NCI-H187 treated with DMSO at 0.1 percent for 48 hours (cell line): Measurements from ENCODE around the gene TMEM273.
"Not testable (repeated sequence)": the region's sequence is repeated elsewhere in the genome, so short reads cannot be mapped to it uniquely, and the experiment has no call there.

Experiments
- DNase-seq: peaks from one replicate; lab custom pipeline; 2025; lab: John Stamatoyannopoulos, UW

Gene TMEM273

DNA sequence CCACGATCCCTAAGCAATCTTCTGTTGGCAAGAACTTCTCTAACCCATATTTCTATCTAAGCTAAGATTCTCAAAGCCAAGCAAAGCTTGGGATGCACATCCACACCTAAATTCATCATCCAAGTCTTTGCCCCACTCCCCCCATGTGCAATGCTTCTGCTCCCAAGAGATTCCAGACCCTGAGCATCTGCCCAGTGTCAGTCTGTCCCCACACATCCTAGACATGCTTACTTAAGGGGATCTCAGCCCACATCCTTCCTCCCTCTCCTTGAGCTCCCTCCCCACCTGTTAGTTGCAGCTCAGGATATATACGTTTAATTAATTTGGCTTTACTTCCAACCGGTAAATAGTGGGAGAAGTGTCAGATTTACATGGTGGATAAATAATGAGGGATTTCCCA is 17.0 kb upstream of the TMEM273 start:
- DNase-seq = no peak

DNA sequence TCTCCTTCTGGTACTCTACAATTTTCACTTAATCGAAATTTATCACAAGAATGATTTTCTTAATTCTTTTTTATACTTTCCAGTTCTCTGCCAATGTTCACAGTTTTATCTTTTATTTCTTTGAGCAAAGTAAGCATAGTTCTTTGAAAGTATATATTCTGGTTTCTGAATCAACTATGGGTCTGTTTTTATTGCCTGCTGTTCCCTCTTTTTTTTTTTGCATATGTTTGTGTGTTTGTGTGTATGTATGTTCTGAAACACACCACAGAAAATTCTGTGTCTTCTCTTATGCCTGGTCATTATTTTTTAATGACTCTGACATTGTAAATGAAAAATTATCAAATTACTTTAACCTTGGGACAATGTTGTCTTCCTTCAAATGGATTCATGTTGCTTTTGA is 15.9 kb upstream of the TMEM273 start:
- DNase-seq = no peak

- DNase-seq = no peak
These were observed 14.1 kb upstream of the TMEM273 start for GRCh38 chr10:49202266-49202665.

GRCh38 chr10:49200854-49201253 is 12.7 kb upstream of the TMEM273 start:
- DNase-seq = no peak

- no peak for DNase-seq
These were observed 9.0 kb upstream of the TMEM273 start for GRCh38 chr10:49197171-49197570.

GRCh38 chr10:49195864-49196263 is 7.7 kb upstream of the TMEM273 start:
- not testable (repeated sequence) for DNase-seq

DNA sequence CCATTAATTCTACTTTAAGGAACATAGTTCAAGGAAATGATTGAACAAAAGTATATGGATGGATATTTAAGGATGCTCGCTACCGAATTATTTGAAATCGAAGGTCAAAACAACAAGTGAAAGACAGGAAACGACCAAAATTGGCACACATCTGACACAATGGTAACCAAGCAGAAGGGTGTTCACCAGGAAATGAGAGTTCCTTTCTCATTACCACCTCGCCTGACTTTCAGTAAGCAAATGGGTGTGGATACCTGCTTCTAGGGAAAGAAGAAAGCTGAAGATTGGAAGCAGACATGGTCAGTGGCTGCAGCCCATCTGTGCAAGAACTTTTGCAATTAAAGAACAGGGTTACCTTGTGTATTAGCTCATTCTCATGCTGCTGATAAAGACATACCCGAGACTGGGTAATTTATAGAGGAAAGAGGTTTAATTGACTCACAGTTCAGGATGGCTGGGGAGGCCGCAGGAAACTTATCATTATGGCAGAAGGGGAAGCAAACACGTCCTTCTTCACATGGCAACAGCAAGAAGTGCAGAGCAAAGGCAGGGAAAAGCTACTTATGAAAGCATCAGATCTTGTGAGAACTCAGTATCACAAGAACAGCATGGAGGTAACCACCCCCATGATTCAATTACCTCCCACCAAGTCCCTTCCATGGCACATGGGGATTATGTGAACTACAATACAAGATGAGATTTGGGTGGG is 6.2 kb upstream of the TMEM273 start:
- DNase-seq = no peak

DNA sequence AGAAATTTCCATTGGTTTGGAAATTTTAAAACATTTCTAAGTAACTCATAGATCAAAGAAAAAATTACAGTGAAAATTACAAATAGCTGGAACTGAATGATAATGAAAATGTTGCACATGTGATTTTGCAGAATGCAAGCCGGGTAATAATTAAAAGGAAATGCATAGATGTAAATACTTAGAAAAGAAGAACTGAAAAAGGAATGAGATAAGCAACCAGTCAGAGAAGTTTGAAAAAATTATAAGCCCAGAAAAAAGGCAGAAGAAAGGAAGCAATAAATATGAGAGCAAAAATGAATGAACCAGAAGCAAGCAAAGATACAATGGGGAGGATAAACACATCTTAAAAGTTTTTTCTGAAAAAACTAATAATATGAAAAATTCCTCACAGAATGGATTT is 3.2 kb upstream of the TMEM273 start:
- no peak for DNase-seq

DNA sequence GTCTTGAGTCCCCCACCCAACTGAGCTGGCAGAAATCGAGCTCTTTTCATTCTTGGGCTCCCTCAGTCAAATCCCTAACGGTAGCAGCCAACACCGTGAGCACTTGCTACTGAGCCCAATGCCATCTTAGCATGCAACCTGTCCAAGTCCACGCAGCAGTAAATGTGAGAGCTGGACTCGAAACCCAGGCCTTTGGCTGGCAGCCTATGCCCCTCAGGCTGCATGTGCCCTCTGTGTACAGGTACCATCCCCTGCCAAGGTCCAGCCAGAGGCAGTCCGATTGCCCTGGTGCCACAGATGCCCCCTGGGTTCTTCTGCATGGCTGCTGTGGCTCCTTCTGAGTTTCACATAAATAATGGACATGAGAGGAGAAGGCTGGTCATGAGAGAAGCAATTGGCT is 1.2 kb upstream of the TMEM273 start:
- DNase-seq = no peak

GRCh38 chr10:49187044-49187484 is 1.1 kb downstream of the TMEM273 start:
- no peak for DNase-seq

- DNase-seq = no peak
These were observed 1.6 kb downstream of the TMEM273 start for GRCh38 chr10:49186613-49187012.

GRCh38 chr10:49185213-49185612 is 3.0 kb downstream of the TMEM273 start:
- DNase-seq = no peak

DNA sequence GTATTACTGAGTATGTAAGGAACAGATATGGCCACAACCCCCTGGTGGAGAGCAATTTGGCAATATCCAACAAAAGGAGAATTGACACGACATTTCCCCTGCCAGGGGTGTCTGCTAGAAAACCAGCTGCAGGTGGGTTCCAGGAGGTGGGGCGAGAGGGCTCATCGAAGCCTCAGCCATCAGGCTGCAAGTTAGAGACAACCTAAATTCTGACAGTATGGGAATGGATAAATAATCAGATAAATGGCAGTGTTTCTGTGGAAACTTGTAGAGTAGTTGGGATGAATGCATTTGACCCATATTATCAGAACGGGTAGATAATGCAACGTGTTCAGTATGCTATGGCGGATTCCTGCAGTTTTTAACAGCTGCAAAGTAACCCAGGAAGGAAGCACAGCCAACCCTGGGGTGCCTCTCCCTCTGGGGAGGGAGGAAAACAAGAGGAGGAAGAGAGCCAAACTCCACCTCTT is 3.5 kb downstream of the TMEM273 start:
- DNase-seq = no peak

DNA sequence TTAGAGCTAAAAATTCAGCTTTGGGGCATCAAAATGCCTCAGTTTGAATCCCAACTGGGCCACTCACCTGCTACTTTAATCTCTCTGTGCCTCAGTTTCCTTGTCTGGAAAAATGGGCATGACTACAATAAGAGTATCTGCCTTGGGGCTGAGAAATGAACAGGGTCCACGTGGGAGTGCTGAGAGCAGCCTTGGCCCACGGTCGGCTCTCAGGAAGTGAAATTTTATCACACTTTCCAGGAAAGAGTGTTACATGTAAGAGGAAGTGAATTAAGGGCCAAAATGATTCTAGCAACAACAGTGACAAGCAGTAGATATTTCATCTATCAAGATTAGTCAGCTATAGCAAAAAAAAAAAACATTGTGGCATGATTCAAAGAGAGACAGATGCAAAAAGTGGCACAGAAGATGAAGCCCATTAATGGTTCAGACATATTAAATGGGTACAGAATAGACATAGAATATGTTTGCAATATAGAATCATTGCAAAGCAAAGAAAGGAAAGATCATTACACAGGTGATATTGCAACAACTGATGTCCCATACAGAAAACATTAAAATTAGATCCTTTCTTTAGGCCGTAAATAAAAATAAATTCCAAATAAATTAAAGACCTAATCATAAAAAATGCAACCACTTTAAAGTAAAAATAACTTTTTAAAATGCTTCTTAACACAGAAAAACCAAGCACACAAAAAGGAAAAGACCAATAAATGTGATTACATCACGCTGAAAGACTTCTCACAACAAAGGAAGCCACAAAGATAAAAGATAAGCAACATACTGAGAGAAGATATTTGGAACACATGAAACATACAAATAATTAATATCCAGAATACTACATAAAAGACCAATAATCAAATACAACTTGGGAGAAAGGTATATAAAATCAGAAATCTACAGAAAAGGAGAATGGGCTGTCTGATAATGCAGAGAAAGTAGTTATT is 4.3 kb downstream of the TMEM273 start:
- DNase-seq = no peak

GRCh38 chr10:49182776-49183175 is 5.4 kb downstream of the TMEM273 start:
- DNase-seq = no peak

DNA sequence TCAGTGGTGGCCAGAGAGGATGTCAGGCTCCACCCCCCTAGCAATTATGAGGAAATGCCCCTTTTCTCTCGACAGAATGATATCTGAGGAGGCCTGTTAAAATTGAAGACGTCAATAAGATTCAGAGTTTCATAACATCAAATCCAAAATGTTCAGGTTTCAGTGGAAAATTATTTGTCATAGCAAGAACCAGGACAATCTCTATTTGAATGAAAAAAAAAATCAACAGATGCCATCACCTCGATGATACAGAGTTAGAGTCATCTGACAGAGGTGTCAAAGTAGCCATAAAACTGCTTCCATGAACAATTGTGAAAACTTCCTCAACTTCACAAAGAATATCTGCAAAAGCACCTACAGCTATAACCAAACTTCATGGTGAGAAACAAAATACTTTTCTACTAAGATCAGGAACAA is 7.7 kb downstream of the TMEM273 start:
- no peak for DNase-seq

DNA sequence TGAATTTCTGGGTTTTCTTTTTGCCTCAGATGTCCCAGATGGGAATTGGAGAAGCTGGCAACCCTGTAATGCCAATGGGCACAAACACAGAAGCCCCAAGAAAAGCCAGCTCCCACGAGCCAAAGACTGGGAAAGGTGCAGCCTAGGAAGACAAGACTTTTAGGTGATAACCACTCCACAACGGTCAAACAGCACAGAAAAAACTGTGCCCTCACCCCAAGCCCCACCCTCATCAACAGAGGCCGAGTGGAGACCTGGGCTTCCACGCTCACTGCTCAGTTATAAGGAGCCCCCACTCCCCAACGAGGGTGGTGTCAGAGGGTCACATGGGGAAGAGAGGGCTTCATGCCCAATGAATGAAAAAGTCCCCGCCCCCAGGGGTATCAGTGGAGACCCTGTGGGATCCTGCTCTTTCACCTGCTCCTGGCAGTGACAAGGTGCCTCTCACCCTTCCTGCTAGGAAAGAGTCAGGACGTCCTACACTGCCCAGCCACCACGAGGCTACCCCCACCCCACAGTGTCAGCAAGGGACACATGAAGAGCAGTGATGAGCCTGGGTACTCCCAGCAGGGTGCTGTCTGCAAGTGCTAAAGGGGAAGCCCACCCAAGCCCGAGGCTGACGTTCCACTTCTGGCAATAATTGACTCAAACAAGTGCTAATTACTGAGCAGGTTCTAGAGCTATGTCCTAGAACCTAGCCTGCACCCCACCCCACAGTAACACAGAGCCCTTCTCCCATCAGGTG is 8.3 kb downstream of the TMEM273 start:
- DNase-seq = no peak

DNA sequence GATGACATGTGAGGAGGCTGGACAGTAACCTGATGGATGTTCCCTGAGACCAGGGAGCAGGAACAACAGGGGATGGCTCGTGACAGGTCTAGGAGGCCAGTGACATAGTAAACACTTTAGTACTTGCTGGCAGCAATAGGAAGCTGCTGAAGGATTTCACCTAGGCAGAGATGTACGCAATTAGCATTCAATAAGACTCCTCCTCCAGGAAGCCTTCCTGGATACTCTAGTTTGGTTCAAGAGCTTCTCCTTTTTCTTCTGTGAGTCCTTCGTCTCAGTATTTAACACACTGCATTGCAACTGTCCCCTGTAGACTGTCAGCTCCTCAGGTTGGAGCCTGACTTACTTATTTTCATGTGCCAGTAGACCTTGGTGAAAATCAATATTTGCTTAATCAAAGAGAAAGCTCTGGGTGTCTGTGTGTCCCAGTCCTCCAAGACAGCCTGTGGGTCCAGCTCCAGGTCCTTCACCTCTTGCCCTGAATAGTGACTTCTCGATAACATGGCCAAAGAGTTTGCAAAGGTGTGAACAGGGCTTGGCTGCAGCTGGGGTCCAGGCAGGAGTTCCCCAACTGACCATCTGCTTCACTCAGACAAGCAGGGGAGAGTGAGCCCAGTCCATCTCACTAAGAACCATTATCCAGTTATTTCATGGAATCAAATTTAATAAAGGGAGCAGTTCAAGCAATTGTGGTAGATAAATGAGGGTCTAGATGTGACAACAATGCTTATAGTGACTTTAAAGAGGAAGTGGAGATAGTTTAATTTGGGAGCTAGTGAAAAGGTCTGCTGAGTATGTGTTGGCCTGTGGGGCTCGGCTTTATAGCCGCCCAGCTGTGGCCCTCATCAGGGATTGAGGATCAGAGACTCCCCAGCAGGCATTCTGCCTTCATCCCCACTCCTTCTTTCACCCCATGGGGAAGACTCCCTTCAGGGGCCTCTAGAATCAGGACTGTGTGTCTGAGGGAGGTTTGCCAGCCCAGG is 9.4 kb downstream of the TMEM273 start:
- DNase-seq = no peak

- no peak for DNase-seq
These were observed 10.5 kb downstream of the TMEM273 start for GRCh38 chr10:49177391-49178355.
